Fibroblast of skin of right biceps (primary cell): Measurements from ENCODE around the gene B3GLCT.

Experiments
- DNase-seq: peaks from one replicate; pipeline ENCODE4 v3.0.0-alpha.2; 2013

B3GLCT gene

GRCh38 chr13:31224963-31225559 is 25.3 kb downstream of the B3GLCT start:
- DNase-seq, result no peak

GRCh38 chr13:31225998-31226675 is 26.4 kb downstream of the B3GLCT start:
- DNase-seq, result no peak

GRCh38 chr13:31227063-31227462 is 27.3 kb downstream of the B3GLCT start:
- DNase-seq, result peak; percentile 31

- DNase-seq, result no peak
These were observed 28.1 kb downstream of the B3GLCT start for GRCh38 chr13:31227870-31228269.

GRCh38 chr13:31234729-31235128 is 35.0 kb downstream of the B3GLCT start:
- no peak for DNase-seq

- peak; percentile 43 for DNase-seq
These were observed 36.5 kb downstream of the B3GLCT start for GRCh38 chr13:31236211-31236786.

- DNase-seq, result no peak
These were observed 41.1 kb downstream of the B3GLCT start for GRCh38 chr13:31240921-31241320.

- no peak for DNase-seq
These were observed 42.6 kb downstream of the B3GLCT start for GRCh38 chr13:31242367-31242766.

GRCh38 chr13:31242916-31243315 is 43.1 kb downstream of the B3GLCT start:
- DNase-seq, result no peak

GRCh38 chr13:31245598-31246373 is 46.0 kb downstream of the B3GLCT start:
- no peak for DNase-seq

GRCh38 chr13:31246918-31247317 is 47.1 kb downstream of the B3GLCT start:
- DNase-seq, result no peak

- DNase-seq, result no peak
These were observed 48.6 kb downstream of the B3GLCT start for GRCh38 chr13:31248361-31248760.

- no peak for DNase-seq
These were observed 49.3 kb downstream of the B3GLCT start for GRCh38 chr13:31248965-31249539.

GRCh38 chr13:31250435-31250834 is 50.7 kb downstream of the B3GLCT start:
- DNase-seq, result no peak

GRCh38 chr13:31261241-31261640 is 61.5 kb downstream of the B3GLCT start:
- DNase-seq, result no peak

GRCh38 chr13:31263346-31263745 is 63.6 kb downstream of the B3GLCT start:
- DNase-seq, result no peak

GRCh38 chr13:31264151-31264550 is 64.4 kb downstream of the B3GLCT start:
- no peak for DNase-seq

GRCh38 chr13:31267126-31267784 is 67.5 kb downstream of the B3GLCT start:
- DNase-seq, result peak; percentile 17

GRCh38 chr13:31274390-31274789 is 74.6 kb downstream of the B3GLCT start:
- DNase-seq, result peak; percentile 36

- DNase-seq, result peak; percentile 4
These were observed 76.6 kb downstream of the B3GLCT start for GRCh38 chr13:31276421-31276820.

- no peak for DNase-seq
These were observed 79.1 kb downstream of the B3GLCT start for GRCh38 chr13:31278869-31279268.

- DNase-seq, result no peak
These were observed 83.1 kb downstream of the B3GLCT start for GRCh38 chr13:31282741-31283455.
